K562 (cell line): ENCODE results near the gene PAFAH1B1. TPM values are rescaled to one million over a fixed set of nuclear protein-coding genes. Genes with fewer than 3 reads are reported as not detected.

Source experiments
- ATAC-seq: fragments of 200-7000 bp; cut with Tn5 transposase; 3 replicates; pipeline ENCODE4 v1.9.1; 2020; ENCODE audit warnings: moderate library complexity
- BruUV-seq: library from RNA; stranded (reverse); fragments of 400-500 nt; replicated peaks from 2 replicates; lab custom pipeline; 2021; lab: Mats Ljungman, UMichigan
- CTCF ChIA-PET: fragments of 300-600 bp; formaldehyde crosslinking; extraction: SDS; loops from one replicate; lab custom pipeline; 2021; ENCODE audit warnings: low intra/inter-chr PET ratio; lab: Yijun Ruan, JAX
- POLR2A ChIA-PET: fragments of 300-600, 350-650 bp; sonication (Branson Sonifier 250); formaldehyde crosslinking; extraction: SDS; loops from one replicate; lab custom pipeline; 2021; ENCODE audit warnings: antibody characterized with exemption, inconsistent platforms; lab: Yijun Ruan, JAX
- DNase-seq, 4 experiments: peaks; one replicate each; pipeline versions ENCODE4 v3.0.0 to v3.0.0-alpha.2; 2011 to 2018; ENCODE audit warnings: low spot score in 3 of 4, mixed read lengths in 3 of 4; ENCODE audit errors: extremely low read depth in 1 of 4
- FAIRE-seq: peaks from 2 replicates; lab custom pipeline; 2011; peaks lifted over from hg19 to GRCh38; lab: Jason Lieb, UNC
- H2AFZ ChIP-seq: 2 replicates; pipeline ENCODE4 v1.6.0; 2011; ENCODE audit warnings: low read depth, low read length, control low read depth, inconsistent platforms
- H3K27ac ChIP-seq: fragments of 200-600 bp; 3 replicates; pipeline ENCODE4 v1.8.0; 2011; ENCODE audit warnings: low read depth, mild to moderate bottlenecking, control low read depth, inconsistent platforms, low read length, moderate library complexity, mixed read lengths; ENCODE audit errors: extremely low read depth
- H3K27me3 ChIP-seq, 2 experiments: fragments of 300-600 bp in 1 of 2; 2 replicates in 1 of 2; 3 replicates in 1 of 2; pipeline versions ENCODE4 v1.6.0 to v1.8.0; 2011; ENCODE audit warnings: inconsistent platforms in 2 of 2, low read length in 2 of 2, mild to moderate bottlenecking in 1 of 2, mixed read lengths in 1 of 2, moderate library complexity in 1 of 2; ENCODE audit not compliant: control insufficient read depth in 2 of 2, insufficient read depth in 2 of 2
- H3K36me3 ChIP-seq: fragments of 300-600 bp; 3 replicates; pipeline ENCODE4 v1.8.0; 2011; ENCODE audit warnings: mild to moderate bottlenecking, low read length, inconsistent platforms; ENCODE audit not compliant: control insufficient read depth, insufficient read depth
- H3K4me1 ChIP-seq, 2 experiments: fragments of 200-600 bp in 1 of 2; replicated peaks in 1 of 2; 2 replicates in 1 of 2; 3 replicates in 1 of 2; pipeline versions ENCODE4 v1.5.1 to v1.8.0; 2011; ENCODE audit warnings: inconsistent platforms in 2 of 2, low read length in 2 of 2, mild to moderate bottlenecking in 1 of 2, mixed read lengths in 1 of 2, moderate library complexity in 1 of 2; ENCODE audit not compliant: control insufficient read depth in 2 of 2, insufficient read depth in 2 of 2
- H3K4me2 ChIP-seq: 2 replicates; pipeline ENCODE4 v1.6.1; 2011; ENCODE audit warnings: low read length, control low read depth, inconsistent platforms, mixed read lengths; ENCODE audit not compliant: insufficient read depth
- H3K4me3 ChIP-seq: fragments of 200-600 bp; sonication (generic), shearing (Covaris generic); 2 replicates; pipeline ENCODE4 v1.5.1; 2016; ENCODE audit warnings: control low read depth, inconsistent platforms
- H3K79me2 ChIP-seq: fragments of 200-600 bp; 3 replicates; pipeline ENCODE4 v1.8.0; 2011; ENCODE audit warnings: low read length, inconsistent platforms; ENCODE audit not compliant: control insufficient read depth, insufficient read depth
- H3K9ac ChIP-seq, 2 experiments: 2 replicates each; pipeline versions ENCODE4 v1.6.0 to v1.6.1; 2011; ENCODE audit warnings: low read depth in 2 of 2, low read length in 2 of 2, control low read depth in 1 of 2, inconsistent platforms in 1 of 2, mild to moderate bottlenecking in 1 of 2, mixed read lengths in 1 of 2; ENCODE audit not compliant: insufficient read depth in 1 of 2
- H3K9me1 ChIP-seq: one replicate; pipeline ENCODE4 v1.6.0; 2011; ENCODE audit warnings: inconsistent platforms, mild to moderate bottlenecking, low read length, moderate library complexity; ENCODE audit not compliant: control insufficient read depth, insufficient read depth
- H3K9me3 ChIP-seq: replicated peaks from 2 replicates; pipeline ENCODE4 v1.5.1; 2011; ENCODE audit warnings: low read depth, low read length, inconsistent platforms; ENCODE audit not compliant: control insufficient read depth, insufficient read depth
- H4K20me1 ChIP-seq: replicated peaks from 2 replicates; pipeline ENCODE4 v1.6.1; 2011; ENCODE audit warnings: low read length, inconsistent platforms, mixed read lengths; ENCODE audit not compliant: control insufficient read depth, insufficient read depth
- BHLHE40 ChIP-seq: IDR thresholded peaks from 2 replicates; pipeline ENCODE4 v1.6.1; 2011; ENCODE audit warnings: low read length, improper control_type of control experiment
- BRD9 ChIP-seq: fragments of 450-650 bp; IDR thresholded peaks from 2 replicates; pipeline ENCODE4 v1.6.1; 2018; ENCODE audit warnings: low read depth; ENCODE audit not compliant: partially characterized antibody
- FUS ChIP-seq: fragments of 200-400 bp; formaldehyde crosslinking; optimal IDR thresholded peaks from 2 replicates; pipeline ENCODE3; 2017; ENCODE audit warnings: low read depth, low read length
- HEY1 ChIP-seq: fragments of 250-450 bp; sonication (Bioruptor Pico); IDR thresholded peaks from 2 replicates; pipeline ENCODE4 v1.5.0; 2020; ENCODE audit warnings: mild to moderate bottlenecking, moderate library complexity, borderline replicate concordance
- HMGXB4 ChIP-seq: sonication (generic); formaldehyde crosslinking; IDR thresholded peaks from 2 replicates; pipeline ENCODE4 v1.8.1; 2023; ENCODE audit warnings: mild to moderate bottlenecking, missing genetic modification reagents
- MIER1 ChIP-seq: fragments of 450-650 bp; IDR thresholded peaks from 2 replicates; pipeline ENCODE4 v1.6.1; 2016; ENCODE audit warnings: antibody characterized with exemption, mild to moderate bottlenecking, low read depth
- POLR2G ChIP-seq: fragments of 200-400 bp; formaldehyde crosslinking; IDR thresholded peaks from 2 replicates; pipeline ENCODE4 v1.6.1; 2017; ENCODE audit warnings: low read depth, mild to moderate bottlenecking, antibody characterized with exemption, low read length, moderate library complexity
- RFX5 ChIP-seq: IDR thresholded peaks from 2 replicates; pipeline ENCODE4 v1.6.1; 2011; ENCODE audit warnings: low read depth, mild to moderate bottlenecking, improper control_type of control experiment, low read length
- SRSF1 ChIP-seq: fragments of 200-400 bp; formaldehyde crosslinking; IDR thresholded peaks from 2 replicates; pipeline ENCODE4 v1.6.1; 2017; ENCODE audit warnings: mild to moderate bottlenecking, low read depth, low read length, moderate library complexity
- WGBS: fragments of 100-300 bp; shearing (Covaris generic); methylation state at CpG from one replicate; pipeline ENCODE4 v1.1.6; 2016; ENCODE audit warnings: low coverage, mixed read lengths; ENCODE audit not compliant: insufficient coverage; ENCODE audit errors: missing lambda C conversion rate; 5-methylcytosine and 5-hydroxymethylcytosine counted together
- in situ Hi-C: fragments of 300-500 bp; cut with MboI; formaldehyde crosslinking; loops from 4 replicates; pipeline ENCODE4 v1.15.0; 2018; ENCODE audit warnings: inconsistent platforms, mixed read lengths
- intact Hi-C: fragments of 100-400 bp; cut with micrococcal nuclease; formaldehyde crosslinking; loops from 2 replicates; pipeline ENCODE4 v1.14.2; 2022
- polyA plus RNA-seq, 8 experiments: library from polyadenylated mRNA; depleted of rRNA in 4 of 8; stranded (reverse) in 5 of 8; unstranded in 3 of 8; fragments of >200 nt; fragmentation: Nextera tagmentation in 2 of 8; fragmentation: Illumina TruSeq in 1 of 8; extraction: Ambion mirVana in 2 of 8; extraction: Trizol in 1 of 8; gene quantifications; 2 replicates each; pipeline versions ENCODE4 v1.2.1 to v1.2.3, GENCODE V29; 2011 to 2014; ENCODE audit warnings: inconsistent platforms in 1 of 8, missing spikeins in 1 of 8
- total RNA-seq, 7 experiments: library from RNA; depleted of rRNA in 6 of 7; stranded (reverse); fragments of >200 nt in 6 of 7; fragmentation: Illumina TruSeq in 2 of 7; extraction: Trizol in 2 of 7; gene quantifications; 2 replicates each; pipeline versions ENCODE4 v1.2.1 to v1.2.3, GENCODE V29; 2011 to 2021; ENCODE audit warnings: low replicate concordance in 1 of 7

Gene PAFAH1B1
- total and polyA plus RNA-seq, 9 of the 15 experiments (the other 6 are each of a cell fraction or from before 2014, with no cell fraction given), result 23.3 to 66.4 (median 40.2) TPM

- no peak for TF ChIP-seq BHLHE40
- TF ChIP-seq HMGXB4 (CRISPR knock-in tag), result no peak
- no peak for TF ChIP-seq MIER1
- no peak for TF ChIP-seq BRD9
- no peak for TF ChIP-seq FUS
- no peak for TF ChIP-seq HEY1 (CRISPR knock-in tag)
Observed at GRCh38 chr17:2695243-2695960, 101.9 kb downstream of the PAFAH1B1 start (continued).

GRCh38 chr17:2695961-2696760 is 102.7 kb downstream of the PAFAH1B1 start:
- Histone ChIP-seq H2AFZ (no peak overlapping the region), H3K4me2 (no peak overlapping the region), H3K9me1 (no peaks in the 10 kb centered on the region), H3K36me3 (peaks cover 85% of the 10 kb centered on the region; the same call in 1 of the 3 replicates), H3K4me1 (peaks cover 0 to 29% of the 10 kb centered on the region in 2 experiments; a peak in 2 of 5 replicates), H4K20me1 (no peaks in the 10 kb centered on the region), H3K9ac (no peak overlapping the region), H3K27ac (no peak overlapping the region), H3K4me3 (no peak overlapping the region), H3K9me3 (no peaks in the 10 kb centered on the region), H3K79me2 (no peaks in the 10 kb centered on the region), H3K27me3 (no peaks in the 10 kb centered on the region)
- intact Hi-C loops, result no loop called here
- in situ Hi-C loops, result no loop called here
- BruUV-seq, result no TSS peak
- FAIRE-seq, result no peak
- ATAC-seq, result no peak
- ChIA-PET CTCF (no interaction called here), POLR2A (interaction anchor here (0.6 to 1.3 kb wide), 5 partner anchors 9 to 994 kb away, joined by 3 to 4 read pairs (median 3); no protein-coding TSS in a partner anchor)
- TF ChIP-seq SRSF1, result no peak
- peak; percentile 50 for TF ChIP-seq POLR2G
- TF ChIP-seq RFX5, result no peak
- WGBS, result 95% methylated on average over 4 of the region's 36 CpGs
- peak in 1 of 4 experiments; percentile 2 for DNase-seq
